GM23338 (cell line): ENCODE data around the gene MTPN. TPM values are rescaled to one million over a fixed set of nuclear protein-coding genes. Genes with fewer than 3 reads are reported as not detected.

Experiments used
- ATAC-seq: fragments of 200-7000 bp; cut with Tn5 transposase; 3 replicates; pipeline ENCODE4 v1.9.1; 2020
- DNase-seq: peaks from one replicate; pipeline ENCODE4 v3.0.0-alpha.2; 2015; ENCODE audit warnings: low spot score
- H2AFZ ChIP-seq: fragments of 200-600 bp; sonication (generic); 2 replicates; pipeline ENCODE4 v1.8.0; 2016; ENCODE audit warnings: antibody characterized with exemption, mild to moderate bottlenecking, moderate library complexity
- H3F3A ChIP-seq: fragments of 200-600 bp; sonication (generic); replicated peaks from 2 replicates; pipeline ENCODE4 v1.8.0; 2017; ENCODE audit warnings: antibody characterized with exemption, mixed run types, low read depth
- H3K27ac ChIP-seq: fragments of 200-600 bp; sonication (generic); 2 replicates; pipeline ENCODE4 v1.6.1; 2016; ENCODE audit warnings: low read depth
- H3K27me3 ChIP-seq: fragments of 200-600 bp; sonication (generic); 2 replicates; pipeline ENCODE4 v1.8.0; 2016; ENCODE audit warnings: mild to moderate bottlenecking, mixed run types, moderate library complexity; ENCODE audit not compliant: insufficient read depth
- H3K36me3 ChIP-seq: fragments of 200-600 bp; sonication (generic); 2 replicates; pipeline ENCODE4 v1.8.0; 2016; ENCODE audit warnings: mild to moderate bottlenecking; ENCODE audit not compliant: insufficient read depth
- H3K4me1 ChIP-seq: fragments of 200-600 bp; sonication (generic); 2 replicates; pipeline ENCODE4 v1.8.0; 2016; ENCODE audit warnings: mild to moderate bottlenecking, moderate library complexity; ENCODE audit not compliant: insufficient read depth
- H3K4me2 ChIP-seq: fragments of 200-600 bp; sonication (generic); 2 replicates; pipeline ENCODE4 v1.7.1; 2017; ENCODE audit warnings: mixed run types
- H3K4me3 ChIP-seq: fragments of 200-600 bp; sonication (generic); 2 replicates; pipeline ENCODE4 v1.6.1; 2016; ENCODE audit warnings: mixed run types
- H3K79me2 ChIP-seq: fragments of 200-600 bp; sonication (generic); replicated peaks from 2 replicates; pipeline ENCODE4 v1.8.0; 2017; ENCODE audit warnings: mild to moderate bottlenecking; ENCODE audit not compliant: insufficient read depth
- H3K9me2 ChIP-seq: fragments of 200-600 bp; sonication (generic); 2 replicates; pipeline ENCODE4 v1.8.0; 2017; ENCODE audit not compliant: insufficient read depth
- H4K20me1 ChIP-seq: fragments of 200-600 bp; sonication (generic); replicated peaks from 2 replicates; pipeline ENCODE4 v1.8.0; 2017; ENCODE audit warnings: mild to moderate bottlenecking; ENCODE audit not compliant: insufficient read depth
- H3K27ac Mint-ChIP-seq: 2 replicates; pipeline ENCODE4 v1.8.0; 2020; ENCODE audit warnings: inconsistent platforms, mild to moderate bottlenecking, moderate library complexity, mixed read lengths
- H3K27me3 Mint-ChIP-seq: 3 replicates; pipeline ENCODE4 v1.8.0; 2022; ENCODE audit warnings: low read depth, mild to moderate bottlenecking, moderate library complexity, mixed read lengths, inconsistent platforms; ENCODE audit not compliant: insufficient read depth, poor library complexity
- H3K36me3 Mint-ChIP-seq: 3 replicates; pipeline ENCODE4 v1.8.0; 2021; ENCODE audit warnings: low read depth, mild to moderate bottlenecking, inconsistent platforms, moderate library complexity, mixed read lengths
- H3K4me1 Mint-ChIP-seq: 3 replicates; pipeline ENCODE4 v1.8.0; 2020; ENCODE audit warnings: mild to moderate bottlenecking, inconsistent platforms, mixed read lengths
- H3K4me3 Mint-ChIP-seq: 3 replicates; pipeline ENCODE4 v1.8.0; 2021; ENCODE audit warnings: moderate library complexity, mild to moderate bottlenecking, inconsistent platforms, mixed read lengths
- H3K9me3 Mint-ChIP-seq: 3 replicates; pipeline ENCODE4 v1.8.0; 2020; ENCODE audit warnings: moderate library complexity, mild to moderate bottlenecking, inconsistent platforms, mixed read lengths
- CREB1 ChIP-seq: fragments of 250-450 bp; sonication (Bioruptor Pico); IDR thresholded peaks from 2 replicates; pipeline ENCODE4 v1.5.0; 2020; ENCODE audit warnings: low read depth, mild to moderate bottlenecking, moderate library complexity
- EZH2 ChIP-seq: fragments of 200-600 bp; sonication (generic); IDR thresholded peaks from one replicate; pipeline ENCODE4 v1.8.0; 2017; ENCODE audit warnings: antibody characterized with exemption, mild to moderate bottlenecking, low read depth; ENCODE audit not compliant: unreplicated experiment
- EZH2phosphoT487 ChIP-seq: fragments of 200-600 bp; sonication (generic); IDR thresholded peaks from one replicate; pipeline ENCODE4 v1.8.1; 2018; ENCODE audit warnings: antibody characterized with exemption; ENCODE audit not compliant: unreplicated experiment
- JUNB ChIP-seq: IDR thresholded peaks from one replicate; pipeline ENCODE4 v1.6.1; 2016; ENCODE audit warnings: antibody characterized with exemption; ENCODE audit not compliant: unreplicated experiment
- NANOG ChIP-seq: IDR thresholded peaks from 2 replicates; pipeline ENCODE4 v1.6.1; 2016; ENCODE audit warnings: antibody characterized with exemption, borderline replicate concordance
- POLR2AphosphoS5 ChIP-seq: IDR thresholded peaks from 2 replicates; pipeline ENCODE4 v1.6.1; 2016; ENCODE audit warnings: antibody characterized with exemption, low read depth
- STAT1 ChIP-seq: IDR thresholded peaks from one replicate; pipeline ENCODE4 v1.6.1; 2016; ENCODE audit warnings: antibody characterized with exemption; ENCODE audit not compliant: unreplicated experiment
- ZNF114 ChIP-seq: fragments of 250-450 bp; sonication (Bioruptor Pico); IDR thresholded peaks from 2 replicates; pipeline ENCODE4 v1.5.0; 2020; ENCODE audit warnings: mild to moderate bottlenecking, moderate library complexity
- ZNF331 ChIP-seq: fragments of 250-450 bp; sonication (Bioruptor Pico); IDR thresholded peaks from 2 replicates; pipeline ENCODE4 v1.5.0; 2020; ENCODE audit warnings: low read depth, mild to moderate bottlenecking, moderate library complexity
- polyA plus RNA-seq: library from polyadenylated mRNA; unstranded; fragments of >200 nt; fragmentation: Nextera tagmentation; extraction: Ambion mirVana; gene quantifications from 2 replicates; pipeline ENCODE4 v1.2.1, GENCODE V29; 2016
- total RNA-seq: library from RNA; depleted of rRNA; stranded (reverse); fragments of >200 nt; shearing (Covaris generic); gene quantifications from 2 replicates; pipeline ENCODE4 v1.2.3, GENCODE V29; 2014
- TF ChIP-seq, protein P1 (sequence below): IDR thresholded peaks from one replicate; pipeline ENCODE4 v1.6.1; 2018; ENCODE audit warnings: antibody characterized with exemption; ENCODE audit not compliant: unreplicated experiment
- TF ChIP-seq, protein P2 (sequence below): fragments of 250-450 bp; sonication (Bioruptor Pico); IDR thresholded peaks from 2 replicates; pipeline ENCODE4 v1.5.0; 2020; ENCODE audit warnings: mild to moderate bottlenecking, moderate library complexity

The MTPN gene
- total and polyA plus RNA-seq, 2 experiments from 2014 or later: 87.7 to 90.3 TPM

GRCh38 chr7:135886345-135887132, 90.6 kb downstream of the MTPN start:
- no peak overlapping the region for H3K27ac ChIP-seq
- H3K27me3 ChIP-seq: no peaks in the 10 kb centered on the region
- no peaks in the 10 kb centered on the region for H3K9me2 ChIP-seq
- DNase-seq (no peak), ATAC-seq (no peak)
- H2AFZ ChIP-seq: no peak overlapping the region
- Mint-ChIP-seq H3K36me3 (no peaks in the 10 kb centered on the region), H3K9me3 (no peaks in the 10 kb centered on the region), H3K4me3 (no peak overlapping the region), H3K4me1 (no peaks in the 10 kb centered on the region), H3K27me3 (no peaks in the 10 kb centered on the region), H3K27ac (no peak overlapping the region)
- no peaks in the 10 kb centered on the region for H3K4me1 ChIP-seq
- H3K4me2 ChIP-seq: no peak overlapping the region
- no peaks in the 10 kb centered on the region for H4K20me1 ChIP-seq
- no peaks in the 10 kb centered on the region for H3F3A ChIP-seq
- H3K79me2 ChIP-seq: no peaks in the 10 kb centered on the region
- TF ChIP-seq NANOG: no peak
- no peak overlapping the region for H3K4me3 ChIP-seq
- no peaks in the 10 kb centered on the region for H3K36me3 ChIP-seq

DNA sequence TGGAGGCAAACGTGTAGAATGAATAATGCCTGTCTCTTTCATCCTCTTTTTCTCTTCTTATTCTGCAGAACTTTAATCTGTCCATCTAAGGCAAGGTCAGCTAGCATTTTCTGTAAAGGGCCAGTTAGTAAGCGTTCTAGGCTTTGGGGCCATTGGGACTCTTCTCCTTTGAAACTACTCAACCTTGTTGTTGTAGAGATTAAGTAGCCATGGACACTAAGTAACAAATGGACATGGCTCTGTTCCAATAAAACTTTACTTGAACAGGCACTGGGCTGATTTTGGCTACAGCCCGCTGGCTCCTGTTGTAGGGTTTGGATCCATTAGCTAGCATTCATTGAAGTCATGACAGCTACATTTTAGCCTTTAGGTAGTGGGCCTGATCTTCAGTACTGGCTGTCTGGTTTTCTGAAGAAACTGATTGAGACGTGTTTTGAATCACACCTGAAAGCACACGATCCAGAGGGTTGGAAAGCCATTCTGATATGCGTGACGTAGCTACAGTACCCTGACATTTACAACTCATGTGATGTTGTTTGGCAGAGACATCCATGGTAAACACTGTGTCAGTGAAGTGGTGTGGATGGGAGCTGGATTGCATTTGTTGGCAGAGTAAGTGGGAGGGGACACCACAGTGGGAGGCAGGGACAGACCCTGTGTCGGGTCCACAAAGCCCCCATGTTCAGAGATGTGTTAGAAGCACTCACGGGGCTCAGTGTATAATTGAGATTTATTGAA, 92.5 kb downstream of the MTPN start:
- DNase-seq (no peak), ATAC-seq (no peak)
- H3K27me3 ChIP-seq: no peaks in the 10 kb centered on the region
- no peak overlapping the region for H3K4me2 ChIP-seq
- no peaks in the 10 kb centered on the region for H3K79me2 ChIP-seq
- no peaks in the 10 kb centered on the region for H3K9me3 Mint-ChIP-seq
- H4K20me1 ChIP-seq: no peaks in the 10 kb centered on the region
- no peak overlapping the region for H3K27ac ChIP-seq
- H3K27ac Mint-ChIP-seq: no peak overlapping the region
- H3K4me1 ChIP-seq: no peaks in the 10 kb centered on the region
- no peak overlapping the region for H3K4me3 ChIP-seq
- H3K4me1 Mint-ChIP-seq: no peaks in the 10 kb centered on the region
- no peaks in the 10 kb centered on the region for H3K27me3 Mint-ChIP-seq
- H2AFZ ChIP-seq: no peak overlapping the region
- H3K36me3 ChIP-seq: no peaks in the 10 kb centered on the region
- H3K4me3 Mint-ChIP-seq: no peak overlapping the region
- no peaks in the 10 kb centered on the region for H3K36me3 Mint-ChIP-seq
- H3K9me2 ChIP-seq: no peaks in the 10 kb centered on the region
- no peaks in the 10 kb centered on the region for H3F3A ChIP-seq
- TF ChIP-seq JUNB (no peak), ZNF114 (no peak), EZH2 (no peak), POLR2AphosphoS5 (no peak), CREB1 (CRISPR knock-in tag) (no peak), EZH2phosphoT487 (no peak), STAT1 (no peak), NANOG (no peak), ZNF331 (CRISPR knock-in tag) (no peak)
- TF ChIP-seq, protein P1, sequence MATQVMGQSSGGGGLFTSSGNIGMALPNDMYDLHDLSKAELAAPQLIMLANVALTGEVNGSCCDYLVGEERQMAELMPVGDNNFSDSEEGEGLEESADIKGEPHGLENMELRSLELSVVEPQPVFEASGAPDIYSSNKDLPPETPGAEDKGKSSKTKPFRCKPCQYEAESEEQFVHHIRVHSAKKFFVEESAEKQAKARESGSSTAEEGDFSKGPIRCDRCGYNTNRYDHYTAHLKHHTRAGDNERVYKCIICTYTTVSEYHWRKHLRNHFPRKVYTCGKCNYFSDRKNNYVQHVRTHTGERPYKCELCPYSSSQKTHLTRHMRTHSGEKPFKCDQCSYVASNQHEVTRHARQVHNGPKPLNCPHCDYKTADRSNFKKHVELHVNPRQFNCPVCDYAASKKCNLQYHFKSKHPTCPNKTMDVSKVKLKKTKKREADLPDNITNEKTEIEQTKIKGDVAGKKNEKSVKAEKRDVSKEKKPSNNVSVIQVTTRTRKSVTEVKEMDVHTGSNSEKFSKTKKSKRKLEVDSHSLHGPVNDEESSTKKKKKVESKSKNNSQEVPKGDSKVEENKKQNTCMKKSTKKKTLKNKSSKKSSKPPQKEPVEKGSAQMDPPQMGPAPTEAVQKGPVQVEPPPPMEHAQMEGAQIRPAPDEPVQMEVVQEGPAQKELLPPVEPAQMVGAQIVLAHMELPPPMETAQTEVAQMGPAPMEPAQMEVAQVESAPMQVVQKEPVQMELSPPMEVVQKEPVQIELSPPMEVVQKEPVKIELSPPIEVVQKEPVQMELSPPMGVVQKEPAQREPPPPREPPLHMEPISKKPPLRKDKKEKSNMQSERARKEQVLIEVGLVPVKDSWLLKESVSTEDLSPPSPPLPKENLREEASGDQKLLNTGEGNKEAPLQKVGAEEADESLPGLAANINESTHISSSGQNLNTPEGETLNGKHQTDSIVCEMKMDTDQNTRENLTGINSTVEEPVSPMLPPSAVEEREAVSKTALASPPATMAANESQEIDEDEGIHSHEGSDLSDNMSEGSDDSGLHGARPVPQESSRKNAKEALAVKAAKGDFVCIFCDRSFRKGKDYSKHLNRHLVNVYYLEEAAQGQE: no peak
- TF ChIP-seq, protein P2, sequence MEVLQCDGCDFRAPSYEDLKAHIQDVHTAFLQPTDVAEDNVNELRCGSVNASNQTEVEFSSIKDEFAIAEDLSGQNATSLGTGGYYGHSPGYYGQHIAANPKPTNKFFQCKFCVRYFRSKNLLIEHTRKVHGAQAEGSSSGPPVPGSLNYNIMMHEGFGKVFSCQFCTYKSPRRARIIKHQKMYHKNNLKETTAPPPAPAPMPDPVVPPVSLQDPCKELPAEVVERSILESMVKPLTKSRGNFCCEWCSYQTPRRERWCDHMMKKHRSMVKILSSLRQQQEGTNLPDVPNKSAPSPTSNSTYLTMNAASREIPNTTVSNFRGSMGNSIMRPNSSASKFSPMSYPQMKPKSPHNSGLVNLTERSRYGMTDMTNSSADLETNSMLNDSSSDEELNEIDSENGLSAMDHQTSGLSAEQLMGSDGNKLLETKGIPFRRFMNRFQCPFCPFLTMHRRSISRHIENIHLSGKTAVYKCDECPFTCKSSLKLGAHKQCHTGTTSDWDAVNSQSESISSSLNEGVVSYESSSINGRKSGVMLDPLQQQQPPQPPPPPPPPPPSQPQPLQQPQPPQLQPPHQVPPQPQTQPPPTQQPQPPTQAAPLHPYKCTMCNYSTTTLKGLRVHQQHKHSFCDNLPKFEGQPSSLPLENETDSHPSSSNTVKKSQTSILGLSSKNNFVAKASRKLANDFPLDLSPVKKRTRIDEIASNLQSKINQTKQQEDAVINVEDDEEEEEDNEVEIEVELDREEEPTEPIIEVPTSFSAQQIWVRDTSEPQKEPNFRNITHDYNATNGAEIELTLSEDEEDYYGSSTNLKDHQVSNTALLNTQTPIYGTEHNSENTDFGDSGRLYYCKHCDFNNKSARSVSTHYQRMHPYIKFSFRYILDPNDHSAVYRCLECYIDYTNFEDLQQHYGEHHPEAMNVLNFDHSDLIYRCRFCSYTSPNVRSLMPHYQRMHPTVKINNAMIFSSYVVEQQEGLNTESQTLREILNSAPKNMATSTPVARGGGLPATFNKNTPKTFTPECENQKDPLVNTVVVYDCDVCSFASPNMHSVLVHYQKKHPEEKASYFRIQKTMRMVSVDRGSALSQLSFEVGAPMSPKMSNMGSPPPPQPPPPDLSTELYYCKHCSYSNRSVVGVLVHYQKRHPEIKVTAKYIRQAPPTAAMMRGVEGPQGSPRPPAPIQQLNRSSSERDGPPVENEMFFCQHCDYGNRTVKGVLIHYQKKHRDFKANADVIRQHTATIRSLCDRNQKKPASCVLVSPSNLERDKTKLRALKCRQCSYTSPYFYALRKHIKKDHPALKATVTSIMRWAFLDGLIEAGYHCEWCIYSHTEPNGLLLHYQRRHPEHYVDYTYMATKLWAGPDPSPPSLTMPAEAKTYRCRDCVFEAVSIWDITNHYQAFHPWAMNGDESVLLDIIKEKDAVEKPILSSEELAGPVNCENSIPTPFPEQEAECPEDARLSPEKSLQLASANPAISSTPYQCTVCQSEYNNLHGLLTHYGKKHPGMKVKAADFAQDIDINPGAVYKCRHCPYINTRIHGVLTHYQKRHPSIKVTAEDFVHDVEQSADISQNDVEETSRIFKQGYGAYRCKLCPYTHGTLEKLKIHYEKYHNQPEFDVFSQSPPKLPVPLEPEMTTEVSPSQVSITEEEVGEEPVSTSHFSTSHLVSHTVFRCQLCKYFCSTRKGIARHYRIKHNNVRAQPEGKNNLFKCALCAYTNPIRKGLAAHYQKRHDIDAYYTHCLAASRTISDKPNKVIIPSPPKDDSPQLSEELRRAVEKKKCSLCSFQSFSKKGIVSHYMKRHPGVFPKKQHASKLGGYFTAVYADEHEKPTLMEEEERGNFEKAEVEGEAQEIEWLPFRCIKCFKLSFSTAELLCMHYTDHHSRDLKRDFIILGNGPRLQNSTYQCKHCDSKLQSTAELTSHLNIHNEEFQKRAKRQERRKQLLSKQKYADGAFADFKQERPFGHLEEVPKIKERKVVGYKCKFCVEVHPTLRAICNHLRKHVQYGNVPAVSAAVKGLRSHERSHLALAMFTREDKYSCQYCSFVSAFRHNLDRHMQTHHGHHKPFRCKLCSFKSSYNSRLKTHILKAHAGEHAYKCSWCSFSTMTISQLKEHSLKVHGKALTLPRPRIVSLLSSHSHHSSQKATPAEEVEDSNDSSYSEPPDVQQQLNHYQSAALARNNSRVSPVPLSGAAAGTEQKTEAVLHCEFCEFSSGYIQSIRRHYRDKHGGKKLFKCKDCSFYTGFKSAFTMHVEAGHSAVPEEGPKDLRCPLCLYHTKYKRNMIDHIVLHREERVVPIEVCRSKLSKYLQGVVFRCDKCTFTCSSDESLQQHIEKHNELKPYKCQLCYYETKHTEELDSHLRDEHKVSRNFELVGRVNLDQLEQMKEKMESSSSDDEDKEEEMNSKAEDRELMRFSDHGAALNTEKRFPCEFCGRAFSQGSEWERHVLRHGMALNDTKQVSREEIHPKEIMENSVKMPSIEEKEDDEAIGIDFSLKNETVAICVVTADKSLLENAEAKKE (CRISPR knock-in tag): no peak
